Measurements from ENCODE around the gene PARD3.

PARD3 gene

DNA sequence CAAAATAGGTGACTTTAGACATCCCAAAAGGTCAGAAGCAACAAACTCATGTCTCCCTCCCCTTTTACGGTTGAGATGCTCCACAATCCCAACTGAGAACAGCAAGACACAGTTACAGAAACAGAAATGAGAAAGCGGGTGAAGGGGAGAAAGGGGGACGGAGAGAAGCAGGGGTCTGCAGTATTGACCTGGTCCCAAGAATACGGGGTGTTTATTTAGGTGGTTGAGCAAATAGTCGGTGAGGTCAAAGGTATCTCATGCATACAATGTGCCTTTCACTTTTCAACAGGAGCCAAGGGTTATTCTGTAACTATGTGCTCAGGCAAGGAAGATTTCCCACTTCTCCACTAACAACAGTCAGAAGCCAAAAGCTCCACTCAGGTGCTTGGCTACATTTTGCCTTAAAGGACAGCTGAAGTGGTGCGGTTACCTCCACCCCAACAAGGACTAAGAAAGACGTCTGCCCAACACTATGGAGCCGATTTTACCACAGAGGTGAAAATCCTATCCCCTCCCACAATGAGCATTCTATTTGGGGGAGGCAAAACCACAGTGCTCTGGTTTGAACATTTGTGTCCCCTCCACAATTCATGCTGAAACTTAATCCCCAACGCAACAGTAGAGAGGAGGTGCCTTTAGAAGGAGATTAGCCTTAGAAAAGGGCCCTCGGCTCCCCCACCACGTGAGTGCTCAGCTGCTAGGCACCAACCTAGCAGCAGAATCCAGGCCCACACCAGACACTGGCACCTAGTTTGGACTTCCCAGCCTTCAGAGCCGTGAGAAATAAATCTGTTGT lies 77.9 kb downstream of the PARD3 start:
- no peak for DNase-seq

DNA sequence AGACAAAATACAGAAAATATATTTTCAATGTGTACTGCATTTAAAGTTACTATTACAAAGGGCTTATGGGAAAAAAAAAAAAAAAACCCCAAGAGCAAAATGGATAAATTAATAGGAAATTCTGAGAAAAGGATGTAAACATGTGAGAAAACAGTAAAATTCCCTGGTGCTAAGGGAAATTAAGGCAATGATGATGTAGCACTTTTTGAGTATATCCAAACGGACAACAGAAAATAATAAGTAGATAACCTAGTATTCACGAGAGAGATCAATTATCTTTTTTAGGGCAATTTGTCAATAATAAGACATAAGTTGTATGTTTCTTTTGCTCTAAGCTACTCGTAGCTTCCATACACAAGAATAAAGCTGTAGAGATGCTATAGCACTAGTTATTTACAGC lies 80.2 kb downstream of the PARD3 start:
- no peak for DNase-seq

GRCh38 chr10:34732926-34733325 lies 82.2 kb downstream of the PARD3 start:
- no peak for DNase-seq

GRCh38 chr10:34731885-34732701 lies 83.0 kb downstream of the PARD3 start:
- DNase-seq = no peak

DNA sequence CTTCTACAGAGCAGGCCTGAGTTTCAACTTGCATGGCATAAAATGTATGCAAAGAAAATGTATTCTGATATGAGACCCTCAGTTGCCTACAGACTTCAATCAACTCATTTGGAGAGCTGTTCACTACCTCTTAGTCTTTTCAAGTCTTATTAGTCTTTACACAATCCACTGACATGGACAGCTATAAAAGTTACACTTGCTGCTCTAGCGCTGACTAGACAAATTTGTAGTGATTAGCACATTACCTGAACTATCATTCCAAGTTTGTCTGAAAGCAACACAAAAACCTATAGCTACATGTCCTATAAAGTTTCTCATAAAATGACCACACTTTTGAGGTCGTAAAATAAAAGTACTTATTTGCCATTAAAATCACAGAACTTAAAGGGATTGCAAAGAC lies 83.9 kb downstream of the PARD3 start:
- DNase-seq = no peak

DNA sequence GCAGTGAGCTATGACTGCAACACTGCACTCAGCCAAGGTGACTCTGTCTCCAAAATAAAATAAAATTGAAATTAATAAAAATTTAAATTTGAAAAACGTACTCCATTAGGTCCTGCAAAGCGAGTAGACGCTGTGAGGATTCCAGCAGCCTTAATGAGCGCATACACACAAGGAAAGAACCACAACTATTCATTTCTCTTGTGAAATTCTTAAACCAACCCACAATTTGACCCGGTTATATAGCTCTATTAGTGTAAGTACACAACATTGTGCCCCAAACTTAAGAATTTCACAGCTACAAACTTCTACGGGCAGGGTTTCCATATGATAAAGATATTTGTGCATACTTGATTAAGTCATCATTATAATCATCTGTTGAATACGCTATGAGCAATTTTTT lies 84.4 kb downstream of the PARD3 start:
- no peak for DNase-seq

DNA sequence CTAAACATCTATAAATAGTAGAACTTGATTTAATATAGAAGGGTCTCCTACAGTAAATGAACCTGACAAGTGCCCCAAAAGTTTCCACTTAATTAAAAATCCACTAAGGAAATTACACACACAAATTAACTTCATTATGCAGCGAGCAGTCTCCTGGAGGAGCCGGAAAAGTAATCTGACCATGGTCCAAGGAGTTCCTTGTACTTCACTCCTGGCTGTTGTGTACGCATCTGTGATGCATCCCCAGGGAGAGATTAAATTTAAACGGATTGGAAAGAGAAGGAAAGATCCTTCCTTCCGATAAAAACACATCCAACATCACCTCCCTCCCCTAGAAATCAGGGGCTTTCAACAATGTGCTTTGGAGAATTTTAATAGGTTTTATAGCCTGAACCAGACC lies 85.5 kb downstream of the PARD3 start:
- DNase-seq = no peak

DNA sequence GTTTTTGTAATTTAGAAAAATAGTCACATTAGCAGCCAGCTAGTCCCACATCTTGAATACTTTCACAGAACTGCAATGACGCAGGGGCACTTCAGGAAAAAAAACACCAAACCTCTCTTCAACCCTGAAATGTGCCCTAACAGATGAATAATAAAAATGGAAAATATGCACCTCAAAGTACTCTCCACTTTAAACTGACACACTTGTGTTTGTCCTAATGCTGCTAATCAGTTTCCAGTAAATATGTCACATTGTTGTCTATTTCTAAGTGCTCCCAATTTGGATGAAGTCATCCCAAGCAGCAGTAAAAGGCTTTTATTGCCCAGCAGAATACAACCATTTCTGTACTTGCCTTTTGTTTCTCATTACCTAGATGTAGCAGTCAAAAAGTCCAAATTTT lies 86.7 kb downstream of the PARD3 start:
- DNase-seq = no peak

GRCh38 chr10:34727595-34728033 lies 87.5 kb downstream of the PARD3 start:
- no peak for DNase-seq

GRCh38 chr10:34726862-34727261 lies 88.2 kb downstream of the PARD3 start:
- DNase-seq = no peak

- no peak for DNase-seq
Observed at GRCh38 chr10:34723750-34724149, 91.3 kb downstream of the PARD3 start.

GRCh38 chr10:34722404-34722803 lies 92.7 kb downstream of the PARD3 start:
- no peak for DNase-seq

DNA sequence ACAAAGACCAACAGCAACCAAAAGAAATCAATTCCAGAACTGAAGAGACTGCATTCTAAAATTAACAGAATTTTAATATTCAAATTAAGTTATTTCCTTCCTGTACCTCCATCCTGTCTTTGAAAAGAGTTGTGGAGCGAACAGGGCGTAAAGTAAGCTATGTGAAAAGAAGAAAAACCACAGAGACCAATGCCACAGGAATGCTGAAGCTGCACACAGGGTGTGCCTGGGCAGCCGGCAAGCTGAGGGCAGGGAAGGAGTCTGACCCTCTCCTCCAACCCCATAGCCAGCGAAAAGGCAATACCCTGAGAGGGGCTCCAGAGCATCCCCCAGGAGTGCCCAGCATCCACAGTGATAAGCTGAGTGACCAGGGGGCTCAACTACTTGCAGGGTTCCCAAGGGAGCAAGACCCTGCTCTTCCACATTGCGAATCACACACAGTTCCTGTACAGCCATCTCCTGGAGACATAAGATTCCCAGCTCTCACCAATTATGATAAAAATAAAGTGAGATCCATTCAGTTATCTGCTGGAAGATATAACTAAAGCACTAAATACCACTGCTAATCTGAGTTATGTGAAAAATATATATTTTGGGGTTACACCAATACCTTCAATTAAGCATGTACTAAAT lies 93.8 kb downstream of the PARD3 start:
- no peak for DNase-seq

GRCh38 chr10:34719746-34720145 lies 95.3 kb downstream of the PARD3 start:
- no peak for DNase-seq

- no peak for DNase-seq
Observed at GRCh38 chr10:34719328-34719727, 95.8 kb downstream of the PARD3 start.

- no peak for DNase-seq
Observed at GRCh38 chr10:34717429-34717828, 97.7 kb downstream of the PARD3 start.

- no peak for DNase-seq
Observed at GRCh38 chr10:34716958-34717357, 98.1 kb downstream of the PARD3 start.

DNA sequence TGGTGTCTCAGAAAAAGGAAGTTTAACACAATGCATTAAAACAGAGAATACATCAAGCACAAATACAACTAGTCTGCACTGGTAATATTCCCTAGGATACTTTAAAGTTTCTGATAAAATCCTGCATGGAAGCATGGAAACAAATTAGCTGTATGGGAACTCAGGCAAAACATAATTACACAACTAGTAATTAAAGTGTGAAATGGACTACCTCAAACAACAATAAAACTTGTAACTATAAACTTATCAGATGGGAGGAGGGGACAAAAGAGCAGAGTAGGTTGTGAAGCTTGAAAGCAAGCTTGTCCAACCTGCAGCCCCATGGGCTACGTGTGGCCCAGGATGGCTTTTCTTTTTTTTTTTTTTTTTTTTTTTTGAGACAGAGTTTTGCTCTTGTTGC lies 98.9 kb downstream of the PARD3 start:
- no peak for DNase-seq

DNA sequence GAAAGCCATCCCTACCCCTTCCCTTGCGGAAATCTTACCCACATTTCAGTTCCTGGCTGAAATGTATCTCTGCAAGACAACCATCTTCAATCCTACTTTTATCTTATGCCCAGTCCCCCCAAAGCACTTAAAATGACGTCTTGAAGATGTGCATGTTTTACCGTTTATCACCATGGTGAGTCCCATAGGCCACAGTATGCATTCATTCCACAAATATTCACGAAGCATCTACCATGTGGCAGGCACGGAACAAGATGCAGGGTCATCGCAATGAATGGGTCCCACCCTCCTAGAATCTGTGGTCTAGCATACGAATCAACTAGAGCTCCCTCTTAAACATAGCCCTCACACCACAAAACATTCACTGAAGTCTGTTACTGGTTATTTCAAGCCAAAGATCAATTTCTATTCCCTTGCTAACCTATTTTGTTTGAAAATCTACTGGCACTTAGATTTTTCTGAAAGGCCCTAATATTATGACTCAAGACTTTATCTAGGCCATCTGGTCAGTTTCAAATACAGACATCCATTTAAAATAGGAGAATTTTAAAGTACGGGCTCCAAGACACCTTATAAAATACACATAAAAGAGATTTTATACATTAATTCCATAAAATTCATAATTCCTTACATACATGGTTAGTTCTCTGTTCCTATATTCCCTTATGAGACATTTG lies 99.4 kb downstream of the PARD3 start:
- DNase-seq = no peak

GRCh38 chr10:34713875-34714274 lies 101.2 kb downstream of the PARD3 start:
- no peak for DNase-seq

DNA sequence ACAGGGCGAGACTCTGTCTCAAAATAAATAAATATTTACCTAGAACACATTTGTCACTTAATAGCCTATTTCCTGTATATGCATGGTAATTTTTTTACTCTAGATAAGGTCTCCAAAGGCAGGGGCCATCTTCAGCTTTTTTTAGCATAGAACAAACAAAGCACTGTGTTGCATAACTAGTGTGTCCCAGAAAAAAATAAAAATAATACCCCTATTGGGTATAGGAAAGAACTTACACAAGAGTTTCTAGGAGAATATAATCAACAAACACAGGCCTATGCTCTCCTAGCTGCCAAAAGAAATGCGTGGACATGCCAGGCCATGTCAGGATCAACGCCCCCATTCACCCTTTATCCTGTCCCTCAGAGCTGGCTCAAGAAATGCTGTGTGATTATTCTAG lies 103.6 kb downstream of the PARD3 start:
- DNase-seq = no peak

GRCh38 chr10:34710391-34710751 lies 104.7 kb downstream of the PARD3 start:
- no peak for DNase-seq

Measured in effector CD4-positive, alpha-beta T cell (primary cell).